ENCODE results near the gene USF3.

DNA sequence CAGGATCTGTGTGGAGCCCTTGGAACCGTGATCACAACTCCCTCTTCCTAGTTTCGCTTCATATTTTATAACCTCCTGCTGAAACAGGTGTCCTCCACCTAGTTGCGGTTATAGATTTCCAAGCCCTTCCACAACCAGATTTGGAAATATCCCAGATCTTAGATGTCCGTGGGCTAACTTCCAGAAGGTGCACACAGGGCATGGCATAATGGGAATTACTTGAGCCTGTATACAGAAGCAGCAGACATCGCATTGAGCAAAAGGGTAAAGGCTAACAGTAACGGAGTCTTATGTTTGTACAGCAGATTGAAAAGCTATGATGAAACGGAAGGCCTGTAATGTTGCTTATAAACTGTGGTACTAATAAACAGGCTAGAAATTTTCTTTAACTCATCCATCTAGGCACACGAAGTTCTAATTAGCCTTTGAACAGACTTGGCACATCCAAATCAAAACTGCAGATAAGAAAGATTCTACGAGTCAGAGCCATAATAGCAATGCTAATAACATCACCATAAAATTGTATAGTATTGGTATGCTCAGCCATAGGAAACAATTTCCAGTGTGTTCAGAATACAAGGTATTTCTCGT lies 1.2 kb upstream of the USF3 start:
- TF ChIP-seq, protein P1, sequence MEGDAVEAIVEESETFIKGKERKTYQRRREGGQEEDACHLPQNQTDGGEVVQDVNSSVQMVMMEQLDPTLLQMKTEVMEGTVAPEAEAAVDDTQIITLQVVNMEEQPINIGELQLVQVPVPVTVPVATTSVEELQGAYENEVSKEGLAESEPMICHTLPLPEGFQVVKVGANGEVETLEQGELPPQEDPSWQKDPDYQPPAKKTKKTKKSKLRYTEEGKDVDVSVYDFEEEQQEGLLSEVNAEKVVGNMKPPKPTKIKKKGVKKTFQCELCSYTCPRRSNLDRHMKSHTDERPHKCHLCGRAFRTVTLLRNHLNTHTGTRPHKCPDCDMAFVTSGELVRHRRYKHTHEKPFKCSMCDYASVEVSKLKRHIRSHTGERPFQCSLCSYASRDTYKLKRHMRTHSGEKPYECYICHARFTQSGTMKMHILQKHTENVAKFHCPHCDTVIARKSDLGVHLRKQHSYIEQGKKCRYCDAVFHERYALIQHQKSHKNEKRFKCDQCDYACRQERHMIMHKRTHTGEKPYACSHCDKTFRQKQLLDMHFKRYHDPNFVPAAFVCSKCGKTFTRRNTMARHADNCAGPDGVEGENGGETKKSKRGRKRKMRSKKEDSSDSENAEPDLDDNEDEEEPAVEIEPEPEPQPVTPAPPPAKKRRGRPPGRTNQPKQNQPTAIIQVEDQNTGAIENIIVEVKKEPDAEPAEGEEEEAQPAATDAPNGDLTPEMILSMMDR (conservative IDR thresholded peaks at IDR 0.05) = no peak
- no peak for TF ChIP-seq ZFX (IDR thresholded peaks at IDR 0.05)

All from C4-2B (cell line).